Left ventricle myocardium superior (tissue), 1 donor: Measurements from ENCODE around the gene INTS1. TPM values are rescaled to one million over a fixed set of nuclear protein-coding genes. Genes with fewer than 3 reads are reported as not detected.
"Not testable (repeated sequence)": the region's sequence is repeated elsewhere in the genome, so short reads cannot be mapped to it uniquely, and the experiment has no call there.

ENCODE experiments used
- ATAC-seq: fragments of 200-7000 bp; cut with Tn5 transposase; one replicate; pipeline ENCODE4 v1.9.1; 2020; ENCODE audit warnings: mild to moderate bottlenecking, moderate library complexity
- DNase-seq: peaks from one replicate; pipeline ENCODE4 v3.0.0-alpha.2; 2020
- intact Hi-C: fragments of 100-400 bp; cut with micrococcal nuclease; formaldehyde crosslinking; loops from one replicate; pipeline ENCODE4 v1.11.0; 2022
- total RNA-seq: library from RNA; stranded (reverse); fragmentation: NEBNext Ultra II Directional; extraction: Animal tissue kit (Norgen Biotek cat#: 25700); gene quantifications from one replicate; pipeline ENCODE4 v1.2.1, GENCODE V29; 2021
- donor health status: DM: no; HTN: yes; CAD: no; lungs with severe emphysema.

Gene INTS1
- total RNA-seq, 1 donor from 2014 or later, result 32.0 TPM

DNA sequence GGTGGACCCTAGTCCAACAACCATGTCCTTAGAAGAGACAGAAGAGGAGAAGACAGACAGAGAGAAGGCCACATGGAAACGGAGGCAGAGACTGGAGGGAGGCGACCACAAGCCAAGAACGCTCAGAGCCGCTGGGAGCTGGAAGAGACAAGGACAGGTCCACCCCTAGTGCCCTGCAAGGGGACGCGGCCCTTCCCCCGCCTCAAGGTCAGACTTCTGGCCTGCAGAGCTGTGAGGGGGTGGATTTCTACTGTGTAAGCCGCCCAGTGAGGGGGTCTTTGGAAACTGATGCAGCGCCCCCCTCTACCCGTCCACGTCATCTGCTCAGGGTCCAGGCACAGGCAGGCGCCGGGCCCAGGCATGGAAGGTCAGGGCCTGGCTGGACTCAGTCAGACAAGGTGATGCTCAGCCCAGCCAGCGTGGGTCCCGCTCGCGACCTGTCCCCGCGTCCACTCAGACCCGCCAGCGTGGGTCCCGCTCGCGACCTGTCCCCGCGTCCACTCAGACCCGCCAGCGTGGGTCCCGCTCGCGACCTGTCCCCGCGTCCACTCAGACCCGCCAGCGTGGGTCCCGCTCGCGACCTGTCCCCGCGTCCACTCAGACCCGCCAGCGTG lies 60.5 kb downstream of the INTS1 start:
- DNase-seq, ATAC-seq, intact Hi-C loops: not testable (repeated sequence)

DNA sequence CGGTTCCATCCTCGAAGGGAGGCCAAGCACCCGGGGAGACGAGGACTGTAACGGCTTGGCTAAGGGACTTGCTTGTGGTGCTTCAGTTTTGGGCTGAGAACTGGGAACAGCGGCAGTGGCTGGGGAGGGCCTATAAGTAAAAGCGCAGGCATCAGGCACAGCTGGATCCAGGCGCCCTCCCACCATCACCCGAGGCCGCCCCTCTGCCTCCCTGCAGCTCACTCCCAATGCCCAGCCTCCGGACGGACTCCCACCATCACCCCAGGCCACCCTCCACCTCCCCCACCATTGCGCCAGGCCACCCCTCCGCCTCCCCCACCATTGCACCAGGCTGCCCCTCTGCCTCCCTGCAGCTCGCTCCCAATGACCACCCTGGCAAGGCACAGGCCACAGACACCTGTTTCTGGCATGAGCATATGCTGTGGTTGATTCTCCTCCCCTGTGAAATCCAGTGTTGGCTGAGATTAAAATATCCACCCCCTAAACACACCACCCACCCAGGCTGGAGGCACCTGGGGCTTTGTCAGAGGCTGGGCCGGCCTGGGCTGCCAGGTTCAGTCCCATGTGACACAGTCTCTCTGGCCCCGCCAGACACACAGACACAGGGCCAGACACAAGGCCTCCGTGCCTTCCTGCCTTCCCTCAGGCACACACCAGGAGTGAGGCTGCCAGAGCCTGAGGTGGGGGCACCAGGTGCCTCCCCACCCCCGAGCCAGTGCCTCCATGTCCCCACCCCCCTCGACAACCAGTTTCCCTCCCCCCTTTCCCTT lies 61.6 kb downstream of the INTS1 start:
- ATAC-seq (no peak), DNase-seq (no peak)
- intact Hi-C loops, result no loop called here

DNA sequence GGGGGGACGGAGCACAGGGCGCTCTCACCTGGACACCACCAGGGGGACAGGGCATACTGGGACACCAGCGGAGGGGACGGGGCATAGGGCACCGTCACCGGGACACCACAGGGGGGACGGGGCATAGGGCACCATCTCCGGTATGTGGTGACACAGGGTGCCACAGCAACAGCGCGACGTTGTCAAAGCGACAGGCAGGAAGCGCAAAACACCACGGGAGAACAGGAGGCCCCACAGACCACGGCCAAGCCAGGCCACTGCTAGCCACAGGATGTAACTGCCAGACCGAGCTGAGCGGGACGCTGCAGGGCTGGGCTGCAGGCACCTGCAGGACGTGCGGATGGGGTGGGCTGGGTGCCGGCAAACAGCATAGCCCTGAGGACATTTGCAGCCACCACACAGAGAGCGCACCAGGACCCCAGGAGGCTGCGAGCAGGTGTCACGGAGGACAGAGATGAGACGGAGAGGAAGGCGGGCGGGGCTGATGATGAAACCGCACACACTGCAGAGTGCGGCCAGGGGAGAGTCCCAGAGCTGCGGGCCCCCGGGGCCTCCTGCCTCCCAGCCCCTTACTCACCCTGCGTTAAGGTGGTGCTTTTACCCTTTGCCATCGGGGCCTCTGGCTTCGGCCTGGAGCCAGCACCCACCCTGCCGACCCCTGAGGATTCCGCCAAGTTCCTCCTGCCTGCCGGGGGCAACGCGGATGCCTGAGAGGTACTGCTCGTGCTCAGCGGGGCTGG lies 62.4 kb downstream of the INTS1 start:
- ATAC-seq (no peak), DNase-seq (no peak)
- intact Hi-C loops, result no loop called here

DNA sequence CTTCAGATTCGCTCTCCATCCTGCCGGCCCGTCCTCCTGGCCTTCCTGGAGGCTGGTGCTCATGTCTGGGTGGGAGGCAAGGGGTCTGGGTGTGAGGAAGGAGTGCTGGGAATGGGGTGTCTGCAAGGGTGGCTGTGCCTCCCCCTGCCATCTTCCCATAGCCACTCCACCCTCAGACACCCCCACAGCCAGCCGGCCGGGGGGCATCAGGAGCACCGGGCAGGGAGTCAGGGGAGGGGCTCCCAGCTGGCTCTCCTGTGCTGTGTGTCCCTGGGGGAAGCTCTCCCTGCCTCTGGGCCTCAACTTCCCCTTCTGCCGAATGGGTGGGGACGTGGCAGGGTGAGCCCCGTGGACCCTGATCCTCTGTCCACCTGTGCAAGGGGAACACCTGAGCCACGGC lies 63.6 kb downstream of the INTS1 start:
- intact Hi-C loops, result no loop called here
- no peak for DNase-seq
- ATAC-seq, result no peak

DNA sequence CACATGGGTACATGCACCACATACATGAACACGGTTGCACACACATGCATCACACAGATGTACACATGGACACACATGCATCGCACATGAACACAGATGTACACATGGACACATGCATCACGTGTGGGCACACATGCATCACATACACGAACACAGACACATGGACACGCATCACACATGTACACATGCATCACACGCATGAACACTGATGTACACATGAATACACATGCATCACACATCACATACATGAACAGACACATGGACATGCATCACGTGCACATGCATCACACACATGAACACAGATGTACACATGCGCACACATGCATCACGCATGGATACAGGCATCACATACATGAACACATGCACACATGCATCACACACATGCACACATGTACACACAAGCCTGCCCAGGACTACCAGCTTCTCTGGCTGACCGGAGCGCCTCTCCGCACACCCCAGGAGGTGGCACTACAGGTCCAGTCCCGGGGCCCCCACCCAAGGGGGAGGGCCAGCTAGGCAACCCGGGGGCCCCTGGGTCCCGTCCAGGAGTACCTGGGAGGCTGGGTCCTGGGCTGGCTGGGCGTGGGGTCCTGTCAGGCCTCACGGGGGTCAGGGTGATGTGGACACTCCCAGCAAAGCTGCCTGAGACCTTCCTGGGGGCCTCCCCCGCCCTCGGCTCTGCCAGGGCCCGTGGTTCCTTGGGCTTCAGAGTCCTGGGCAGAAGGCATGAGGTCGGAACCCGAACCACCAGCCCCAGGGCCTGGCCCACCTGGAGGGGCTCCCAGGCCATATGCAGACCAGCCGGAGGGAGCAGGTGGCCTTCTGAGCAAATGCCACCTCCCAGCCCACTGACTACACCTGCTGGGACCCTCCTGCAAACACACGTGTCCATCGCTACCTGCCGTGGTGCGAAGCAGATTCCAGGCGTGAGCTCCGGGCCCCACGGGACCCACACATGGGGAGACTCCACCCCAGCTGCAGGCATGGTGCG lies 64.5 kb downstream of the INTS1 start:
- ATAC-seq (no peak), DNase-seq (no peak)
- intact Hi-C loops, result no loop called here

DNA sequence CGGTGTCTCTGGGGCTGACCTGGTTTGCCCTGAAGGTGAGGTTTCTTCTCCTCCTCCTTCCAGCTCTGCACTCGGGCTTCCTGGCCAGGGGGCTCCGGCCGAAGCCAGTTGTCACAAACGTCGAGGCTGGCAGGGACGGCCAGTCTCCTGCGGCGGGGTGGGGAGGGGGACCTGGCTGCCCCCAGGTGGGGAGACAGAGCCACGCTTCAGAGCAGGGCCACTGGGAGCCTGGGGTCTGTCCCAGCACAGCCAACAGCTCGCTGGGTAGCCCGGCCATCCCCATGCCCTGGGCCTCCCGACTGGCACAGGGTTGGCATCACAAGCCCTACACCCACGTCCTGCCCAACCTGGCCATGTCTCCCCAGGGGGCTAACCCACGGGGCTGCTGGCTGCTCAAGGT lies 65.4 kb downstream of the INTS1 start:
- DNase-seq, result no peak
- intact Hi-C loops, result no loop called here
- no peak for ATAC-seq

DNA sequence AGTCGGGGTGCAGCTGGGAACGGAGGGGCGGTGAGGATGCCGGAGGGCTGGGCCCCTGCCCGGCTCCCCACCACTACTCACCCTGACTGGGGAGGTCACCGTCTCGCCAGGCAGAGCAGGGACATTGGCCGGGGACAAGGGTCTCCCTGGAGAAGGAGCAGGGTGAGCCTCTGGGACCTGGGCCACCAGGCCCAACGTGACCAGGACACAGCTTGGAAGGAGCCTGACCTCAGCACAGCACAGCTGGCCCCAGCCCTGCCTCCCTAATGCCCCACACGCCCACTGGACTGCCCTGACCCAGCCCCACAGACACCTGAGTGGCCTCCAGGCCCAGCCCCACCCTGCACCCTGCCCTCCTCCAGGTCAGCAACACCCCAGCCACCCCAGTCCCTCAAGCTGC lies 66.0 kb downstream of the INTS1 start:
- ATAC-seq, result no peak
- intact Hi-C loops, result no loop called here

DNA sequence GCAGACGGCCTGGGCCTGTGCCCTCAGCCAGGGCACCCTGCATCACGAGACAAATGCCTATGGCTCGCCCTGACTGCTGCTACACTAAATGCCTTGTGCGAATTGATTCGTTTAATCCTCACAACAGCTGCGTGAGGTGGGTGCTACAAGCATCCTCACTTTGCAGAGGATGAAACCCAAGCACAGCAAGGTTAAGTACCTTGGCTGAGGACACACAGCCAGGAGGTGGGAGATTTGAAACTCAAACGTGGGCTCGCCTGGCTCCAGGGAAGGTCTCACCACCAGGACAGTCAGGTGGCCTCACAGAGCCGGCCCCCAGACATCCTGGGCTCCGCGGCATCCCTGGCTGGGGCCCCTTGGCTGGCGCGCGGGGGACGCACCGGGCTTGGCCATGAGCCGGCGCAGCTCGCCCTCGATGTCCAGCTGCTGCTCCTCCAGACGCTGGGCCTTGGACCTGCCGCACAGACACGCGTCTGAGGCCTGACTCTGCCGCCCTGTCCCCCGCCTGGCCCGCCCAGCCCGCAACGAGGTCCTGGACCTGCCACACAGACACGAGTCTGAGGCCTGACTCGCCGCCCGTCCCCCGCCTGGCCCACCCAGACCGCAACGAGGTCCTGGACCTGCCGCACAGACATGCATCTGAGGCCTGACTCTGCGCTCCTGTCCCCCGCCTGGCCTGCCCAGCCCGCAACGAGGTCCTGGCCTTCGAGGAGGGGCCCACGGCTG lies 66.9 kb downstream of the INTS1 start:
- ATAC-seq (no peak), DNase-seq (no peak)
- intact Hi-C loops, result no loop called here

More for the DNA sequence above, 66.0 kb downstream of the INTS1 start:
- DNase-seq, result no peak

DNA sequence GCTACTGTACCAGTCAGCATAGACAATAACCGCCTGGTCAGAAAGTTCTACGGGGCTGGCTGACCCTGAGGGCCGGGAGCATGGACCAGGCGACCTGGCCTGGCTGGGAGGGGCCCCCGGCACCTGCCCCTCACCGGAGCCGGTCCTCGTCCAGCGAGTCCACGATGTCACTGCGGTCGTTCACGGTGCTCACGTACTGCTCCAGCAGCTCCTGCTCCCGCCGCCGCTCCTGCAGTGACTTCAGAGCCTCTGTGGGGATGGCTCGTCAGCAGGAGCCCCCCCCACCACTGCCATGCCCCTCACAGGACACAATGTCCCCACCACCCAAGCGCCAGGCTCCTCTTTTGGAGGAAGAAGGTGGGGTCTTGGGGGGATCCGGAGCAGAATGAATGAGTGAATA lies 67.6 kb downstream of the INTS1 start:
- DNase-seq (no peak), ATAC-seq (no peak)
- intact Hi-C loops, result no loop called here

DNA sequence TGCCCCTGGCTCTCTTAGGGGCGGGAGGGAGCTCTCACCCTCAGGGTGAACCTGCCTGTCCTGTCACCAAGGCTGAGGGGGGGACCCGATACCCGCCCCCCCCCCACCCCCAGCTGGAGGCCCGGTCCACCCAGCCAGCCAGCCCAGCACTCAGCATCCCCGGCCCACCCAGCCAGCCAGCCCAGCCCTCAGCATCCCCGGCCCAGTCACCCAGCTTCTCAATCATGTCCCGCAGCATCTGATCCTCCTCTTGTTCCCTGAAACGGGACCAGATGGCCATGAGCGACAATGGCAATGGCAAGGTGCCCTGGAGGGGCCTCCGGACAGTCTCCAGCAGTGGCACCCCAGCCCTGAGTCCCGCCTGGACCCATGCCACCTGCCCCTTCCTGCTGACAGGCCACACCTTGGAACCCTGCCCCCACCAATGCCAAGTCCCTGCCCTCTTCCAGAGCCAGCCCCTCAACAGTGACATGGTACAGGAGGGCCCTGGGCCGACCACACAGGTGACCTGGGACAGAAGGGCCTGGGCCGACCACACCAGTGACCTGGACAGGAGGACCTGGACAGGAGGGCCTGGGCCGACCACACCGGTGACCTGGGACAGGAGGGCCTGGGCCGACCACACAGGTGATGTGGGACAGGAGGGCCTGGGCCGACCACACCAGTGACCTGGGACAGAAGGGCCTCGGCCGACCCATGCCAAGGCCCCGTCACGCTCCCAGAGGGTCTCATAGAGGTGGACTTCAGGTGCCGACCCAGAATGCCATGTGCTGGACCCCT lies 69.1 kb downstream of the INTS1 start:
- intact Hi-C loops, result no loop called here
- DNase-seq, result peak; percentile 22
- ATAC-seq, result no peak

DNA sequence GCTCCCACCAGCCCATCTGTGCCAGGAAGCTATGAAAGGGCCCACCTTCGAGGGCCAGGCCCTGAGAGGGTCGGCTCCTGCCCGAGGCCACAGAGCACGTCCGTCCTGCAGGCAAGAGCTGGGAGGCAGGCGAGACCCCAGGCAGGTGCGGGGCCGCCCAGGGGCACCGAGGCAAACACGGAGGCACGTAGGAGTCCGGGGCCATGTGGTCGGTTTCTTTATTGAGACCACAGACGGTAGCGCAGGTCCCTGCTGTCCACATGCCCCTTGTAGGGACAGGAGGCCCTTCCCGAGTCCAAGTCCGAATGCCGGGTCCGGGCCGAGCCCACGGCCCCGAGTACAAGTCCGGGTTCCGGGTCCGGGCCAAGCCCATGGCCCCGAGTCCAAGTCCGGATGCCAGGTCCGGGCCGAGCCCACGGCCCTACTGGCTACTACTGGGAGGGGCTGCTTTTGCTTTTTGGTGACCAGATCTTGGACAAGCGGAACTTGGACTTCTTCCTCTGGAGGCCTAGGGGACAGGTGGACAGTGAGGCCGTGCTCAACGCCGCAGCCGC lies 69.9 kb downstream of the INTS1 start:
- DNase-seq (peak; percentile 22), ATAC-seq (no peak)
- intact Hi-C loops, result no loop called here

DNA sequence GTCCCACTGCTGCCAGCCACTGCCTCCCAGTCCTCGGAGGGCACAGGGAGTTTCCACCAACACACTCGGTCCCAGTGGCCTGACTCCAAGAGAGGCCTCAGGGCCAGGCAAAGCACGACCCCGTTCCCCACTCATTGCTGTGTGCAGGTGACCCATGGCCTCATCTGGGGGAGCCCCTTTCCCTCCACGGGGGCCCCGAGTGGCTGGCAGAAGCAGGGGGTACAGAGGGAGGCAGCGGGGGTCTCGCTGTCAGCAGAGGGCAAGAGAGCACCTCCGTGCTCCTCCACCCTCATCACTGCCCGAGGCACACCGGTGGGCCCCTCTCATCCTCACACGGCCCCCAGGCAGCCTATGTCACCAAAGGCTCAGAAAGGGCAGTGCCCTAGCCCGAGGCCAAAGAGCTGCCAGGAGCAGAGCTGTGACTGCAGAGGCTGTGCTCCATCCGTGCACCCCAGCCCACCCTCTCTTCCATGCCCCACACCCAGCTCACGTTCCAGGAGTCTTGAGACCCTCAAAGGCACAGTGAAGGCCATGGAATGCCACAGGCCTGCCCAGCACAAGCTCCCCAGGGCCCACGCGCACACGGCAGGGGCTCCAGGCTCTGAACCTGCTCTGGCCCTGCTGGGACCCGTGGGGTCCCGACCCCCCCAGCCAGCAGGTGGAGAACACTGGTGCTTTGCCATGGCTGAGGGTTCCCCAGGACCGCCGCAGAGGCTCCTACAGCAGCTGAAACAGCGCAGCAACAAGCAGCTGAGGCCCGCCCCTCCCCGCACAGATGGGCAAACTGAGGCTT lies 70.9 kb downstream of the INTS1 start:
- no peak for ATAC-seq
- DNase-seq, result peak; percentile 26

DNA sequence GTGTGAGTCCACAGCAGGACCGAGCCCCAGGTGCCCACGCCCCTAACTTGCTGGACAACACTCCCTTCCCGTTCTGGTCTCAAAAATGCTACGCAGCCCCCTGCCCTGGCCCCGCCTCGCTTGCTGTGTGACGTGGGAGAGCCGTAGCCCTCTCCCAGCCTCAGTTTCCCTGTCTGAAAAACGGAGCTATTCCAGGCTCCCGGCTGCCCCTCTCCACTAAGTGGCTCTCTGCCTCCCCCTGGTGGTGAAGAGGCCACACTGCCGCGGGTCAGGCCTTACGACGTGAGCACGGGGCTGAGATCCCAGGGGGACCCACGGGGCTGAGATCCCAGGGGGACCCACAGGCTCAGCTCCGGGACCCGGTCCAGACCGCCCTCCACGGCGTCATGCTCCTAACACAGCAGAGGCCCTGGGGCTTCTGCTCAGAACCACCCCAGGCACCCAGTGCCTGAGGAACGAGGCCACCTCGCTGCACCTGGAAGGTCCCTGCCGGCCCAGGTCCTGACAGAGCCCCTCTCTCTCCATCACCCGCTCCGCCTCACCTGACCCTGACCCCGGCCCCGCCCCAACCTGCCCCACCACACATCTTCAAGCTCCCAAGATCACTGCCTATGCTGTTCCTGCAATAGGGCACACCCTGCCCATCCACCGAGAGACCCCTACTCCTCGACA lies 71.6 kb downstream of the INTS1 start:
- peak; percentile 74 for ATAC-seq
- intact Hi-C loops, result no loop called here
- peak; percentile 83 for DNase-seq

More for the DNA sequence above, 70.9 kb downstream of the INTS1 start:
- intact Hi-C loops, result no loop called here

DNA sequence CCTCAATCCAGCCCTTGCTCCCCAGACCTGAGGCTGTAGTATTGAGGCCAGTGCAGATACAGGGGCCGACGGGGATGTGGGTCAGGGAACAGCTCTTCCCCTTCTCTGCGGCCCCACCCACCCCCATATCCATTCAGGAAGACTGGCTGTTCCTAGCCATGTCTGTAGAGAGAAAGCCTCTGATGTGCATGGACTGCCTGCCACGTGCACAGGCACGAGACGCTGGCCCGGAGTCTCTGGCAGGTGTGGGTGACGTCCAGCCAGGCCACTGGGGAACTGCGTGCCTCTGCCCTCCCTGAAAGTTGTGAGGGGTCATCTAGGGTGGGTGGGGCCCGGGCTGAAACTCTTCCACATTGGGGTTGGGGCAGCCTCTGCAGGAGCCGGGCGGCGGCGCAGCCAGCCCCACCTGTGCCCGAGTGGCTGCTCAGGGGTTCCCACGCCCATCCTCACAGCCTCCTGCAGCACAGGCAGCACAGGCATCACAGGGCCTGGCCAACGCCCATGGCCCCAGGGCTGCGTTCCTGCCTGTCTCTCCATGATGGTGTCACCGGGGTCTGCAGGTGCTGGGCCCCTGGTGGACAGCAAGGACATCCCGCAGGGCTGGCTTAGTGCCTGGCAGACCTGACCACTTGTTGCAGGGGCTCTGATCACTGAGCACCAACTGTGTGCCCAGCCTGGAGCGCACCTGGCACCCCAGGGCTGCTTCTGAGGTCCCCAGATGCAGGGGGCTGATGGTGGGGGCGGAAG lies 72.4 kb downstream of the INTS1 start:
- intact Hi-C loops, result no loop called here
- ATAC-seq (peak; percentile 5), DNase-seq (no peak)

DNA sequence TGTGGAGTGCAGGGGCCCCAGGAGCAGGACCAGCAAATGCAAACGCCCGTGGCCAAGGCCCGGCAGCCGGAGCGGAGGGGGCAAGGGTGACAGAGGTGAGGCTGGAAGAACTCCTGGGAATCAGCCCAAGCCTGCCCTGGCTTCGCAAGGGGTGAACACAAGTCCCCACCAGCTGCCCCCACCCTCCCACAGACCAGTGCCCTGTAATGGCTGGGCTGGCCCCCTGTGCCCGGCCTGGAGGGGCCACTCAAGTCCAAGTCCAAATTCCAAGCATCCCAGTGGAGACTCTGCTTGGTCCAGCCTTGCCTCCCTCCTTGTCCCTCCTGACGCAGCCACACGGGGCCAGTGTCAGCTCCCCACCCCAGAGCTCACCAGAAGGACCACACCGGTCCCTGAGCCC lies 73.0 kb downstream of the INTS1 start:
- ATAC-seq (no peak), DNase-seq (no peak)
- intact Hi-C loops, result no loop called here
